K562 (cell line): ENCODE data around the gene OSCP1. TPM values are rescaled to one million over a fixed set of nuclear protein-coding genes. Genes with fewer than 3 reads are reported as not detected.

Experiments used
- CBX3 ChIP-seq, 2 experiments: IDR thresholded peaks; 1 replicate in 1 of 2; 2 replicates in 1 of 2; pipeline ENCODE4 v1.6.1; 2012; ENCODE audit warnings: inconsistent platforms in 2 of 2, low read length in 2 of 2, borderline replicate concordance in 1 of 2, control low read depth in 1 of 2
- FOXM1 ChIP-seq, 2 experiments: fragments of 450-650 bp in 1 of 2; sonication (generic) in 1 of 2; formaldehyde crosslinking in 1 of 2; IDR thresholded peaks; 2 replicates each; pipeline versions ENCODE4 v1.6.1 to v1.9.0; 2017 to 2022; ENCODE audit warnings: low read depth in 2 of 2, mild to moderate bottlenecking in 2 of 2, missing genetic modification reagents in 1 of 2, moderate library complexity in 1 of 2
- GATA2 ChIP-seq: sonication (generic); formaldehyde crosslinking; IDR thresholded peaks from 2 replicates; pipeline ENCODE4 v1.4.0; 2020; ENCODE audit warnings: mild to moderate bottlenecking, missing genetic modification reagents
- HNRNPK ChIP-seq: fragments of 200-400 bp; formaldehyde crosslinking; IDR thresholded peaks from one replicate; pipeline ENCODE4 v1.6.1; 2018; ENCODE audit warnings: mild to moderate bottlenecking, low read depth, low read length; ENCODE audit not compliant: poor library complexity, severe bottlenecking
- MAFF ChIP-seq: IDR thresholded peaks from 2 replicates; pipeline ENCODE4 v1.6.1; 2012; ENCODE audit warnings: low read length, improper control_type of control experiment
- MAX ChIP-seq: sonication (generic); formaldehyde crosslinking; IDR thresholded peaks from 2 replicates; pipeline ENCODE4 v1.9.0; 2022; ENCODE audit warnings: mild to moderate bottlenecking, missing genetic modification reagents
- MLX ChIP-seq, 2 experiments: fragments of 450-650 bp in 1 of 2; sonication (generic) in 1 of 2; formaldehyde crosslinking; conservative IDR thresholded peaks; 2 replicates each; pipeline versions ENCODE4 v1.4.0 to v1.8.1; 2020 to 2022; ENCODE audit warnings: mild to moderate bottlenecking in 1 of 2, missing genetic modification reagents in 1 of 2
- PATZ1 ChIP-seq: fragments of 250-450 bp; sonication (Bioruptor Pico); IDR thresholded peaks from 2 replicates; pipeline ENCODE4 v1.5.0; 2020; ENCODE audit warnings: mild to moderate bottlenecking, borderline replicate concordance
- POLR2B ChIP-seq: fragments of 450-650 bp; IDR thresholded peaks from 2 replicates; pipeline ENCODE4 v1.6.1; 2018; ENCODE audit warnings: low read depth; ENCODE audit not compliant: partially characterized antibody
- RREB1 ChIP-seq: fragments of 250-450 bp; sonication (Bioruptor Pico); IDR thresholded peaks from 2 replicates; pipeline ENCODE4 v1.4.0; 2020
- SMC3 ChIP-seq: conservative IDR thresholded peaks from 2 replicates; pipeline ENCODE4 v1.6.1; 2011; ENCODE audit warnings: low read depth, low read length, improper control_type of control experiment; ENCODE audit not compliant: insufficient read depth
- ZBTB34 ChIP-seq: fragments of 250-450 bp; sonication (Bioruptor Pico); IDR thresholded peaks from 2 replicates; pipeline ENCODE4 v1.8.0; 2021; ENCODE audit warnings: mild to moderate bottlenecking, moderate library complexity
- ZFP36 ChIP-seq: fragments of 150-350 bp; IDR thresholded peaks from 2 replicates; pipeline ENCODE4 v1.6.1; 2018; ENCODE audit warnings: low read length, low read depth; ENCODE audit not compliant: partially characterized antibody
- ZNF174 ChIP-seq: fragments of 250-450 bp; sonication (Bioruptor Pico); IDR thresholded peaks from 2 replicates; pipeline ENCODE4 v1.4.0; 2020; ENCODE audit warnings: mild to moderate bottlenecking
- ZNF184 ChIP-seq: sonication (generic); formaldehyde crosslinking; IDR thresholded peaks from 2 replicates; pipeline ENCODE4 v1.5.0; 2020; ENCODE audit warnings: missing genetic modification reagents
- ZNF24 ChIP-seq: fragments of 450-650 bp; IDR thresholded peaks from 2 replicates; pipeline ENCODE4 v1.6.1; 2016
- ZNF696 ChIP-seq: fragments of 250-450 bp; sonication (Bioruptor Pico); conservative IDR thresholded peaks from 2 replicates; pipeline ENCODE4 v1.4.0; 2020; ENCODE audit warnings: mild to moderate bottlenecking, moderate library complexity
- ZNF707 ChIP-seq: fragments of 250-450 bp; sonication (Bioruptor Pico); conservative IDR thresholded peaks from 2 replicates; pipeline ENCODE4 v1.8.0; 2022; ENCODE audit warnings: inconsistent platforms, mild to moderate bottlenecking, moderate library complexity
- polyA plus RNA-seq, 8 experiments: library from polyadenylated mRNA; depleted of rRNA in 4 of 8; stranded (reverse) in 5 of 8; unstranded in 3 of 8; fragments of >200 nt; fragmentation: Nextera tagmentation in 2 of 8; fragmentation: Illumina TruSeq in 1 of 8; extraction: Ambion mirVana in 2 of 8; extraction: Trizol in 1 of 8; gene quantifications; 2 replicates each; pipeline versions ENCODE4 v1.2.1 to v1.2.3, GENCODE V29; 2011 to 2014; ENCODE audit warnings: inconsistent platforms in 1 of 8, missing spikeins in 1 of 8
- total RNA-seq, 7 experiments: library from RNA; depleted of rRNA in 6 of 7; stranded (reverse); fragments of >200 nt in 6 of 7; fragmentation: Illumina TruSeq in 2 of 7; extraction: Trizol in 2 of 7; gene quantifications; 2 replicates each; pipeline versions ENCODE4 v1.2.1 to v1.2.3, GENCODE V29; 2011 to 2021; ENCODE audit warnings: low replicate concordance in 1 of 7

The OSCP1 gene
- total and polyA plus RNA-seq, 9 of the 15 experiments (the other 6 are each of a cell fraction or from before 2014, with no cell fraction given), result 0.15 to 0.40 (median 0.33) TPM; not detected in 5

- TF ChIP-seq RREB1 (no peak), ZFP36 (peak; percentile 86), PATZ1 (no peak), CBX3 (IDR thresholded peaks at IDR 0.05; ENCODE audit: borderline replicate concordance in 1 of 2, low read length in 2 of 2) (peak in 1 of 2 experiments; percentile 21; a peak in 1 of 3 replicates), FOXM1 (IDR thresholded peaks at IDR 0.05; ENCODE audit: low read depth) (no peak), FOXM1 (CRISPR knock-in tag; IDR thresholded peaks at IDR 0.05; ENCODE audit: low read depth) (no peak), ZNF707 (CRISPR knock-in tag) (no peak), ZNF184 (CRISPR knock-in tag) (no peak), GATA2 (CRISPR knock-in tag) (peak; percentile 37), MLX (CRISPR knock-in tag; conservative IDR thresholded peaks at IDR 0.05) (no peak), ZNF696 (CRISPR knock-in tag) (no peak), ZNF24 (no peak), SMC3 (no peak), ZNF174 (CRISPR knock-in tag) (no peak), MAFF (no peak), ZBTB34 (no peak), HNRNPK (no peak), POLR2B (no peak), MAX (no peak)
Observed at GRCh38 chr1:36479505-36480051, 29.3 kb upstream of the OSCP1 start (continued).
